Hindlimb muscle (tissue), 1 donor: Measurements from ENCODE around the gene PINLYP. TPM values are rescaled to one million over a fixed set of nuclear protein-coding genes. Genes with fewer than 3 reads are reported as not detected.

Experiments used
- DNase-seq: peaks from one replicate; pipeline ENCODE4 v3.0.0-alpha.2; 2013
- polyA plus RNA-seq: library from polyadenylated mRNA; unstranded; fragments of 120-200 nt; gene quantifications from one replicate; pipeline ENCODE4 v1.2.1, GENCODE V29; 2013; ENCODE audit not compliant: insufficient read length

PINLYP gene
- polyA plus RNA-seq, 1 donor: 2.9 TPM

- DNase-seq: no peak
Measured at GRCh38 chr19:43551399-43552197, 24.0 kb upstream of the PINLYP start.

- no peak for DNase-seq
Measured at GRCh38 chr19:43552198-43552450, 23.5 kb upstream of the PINLYP start.

- no peak for DNase-seq
Measured at GRCh38 chr19:43552616-43553015, 23.0 kb upstream of the PINLYP start.

- DNase-seq: no peak
Measured at GRCh38 chr19:43553656-43554055, 21.9 kb upstream of the PINLYP start.

GRCh38 chr19:43554317-43554895 is 21.2 kb upstream of the PINLYP start:
- no peak for DNase-seq

- peak; percentile 69 for DNase-seq
Measured at GRCh38 chr19:43555185-43555770, 20.3 kb upstream of the PINLYP start.

- DNase-seq: no peak
Measured at GRCh38 chr19:43560687-43561086, 14.9 kb upstream of the PINLYP start.

GRCh38 chr19:43561139-43561970 is 14.2 kb upstream of the PINLYP start:
- DNase-seq: no peak

- no peak for DNase-seq
Measured at GRCh38 chr19:43562226-43562697, 13.3 kb upstream of the PINLYP start.

- peak; percentile 67 for DNase-seq
Measured at GRCh38 chr19:43562698-43563241, 12.8 kb upstream of the PINLYP start.

GRCh38 chr19:43563816-43564457 is 11.7 kb upstream of the PINLYP start:
- no peak for DNase-seq

- DNase-seq: no peak
Measured at GRCh38 chr19:43564800-43565199, 10.8 kb upstream of the PINLYP start.

GRCh38 chr19:43569657-43570056 is 5.9 kb upstream of the PINLYP start:
- DNase-seq: no peak

GRCh38 chr19:43570174-43570791 is 5.3 kb upstream of the PINLYP start:
- no peak for DNase-seq

GRCh38 chr19:43572171-43572588 is 3.4 kb upstream of the PINLYP start:
- DNase-seq: no peak

- DNase-seq: no peak
Measured at GRCh38 chr19:43574424-43575155, 1.0 kb upstream of the PINLYP start.

GRCh38 chr19:43575955-43576878 is 616 bp downstream of the PINLYP start:
- DNase-seq: no peak

- DNase-seq: no peak
Measured at GRCh38 chr19:43578787-43579186, 3.2 kb downstream of the PINLYP start.

- DNase-seq: no peak
Measured at GRCh38 chr19:43581467-43581866, 5.9 kb downstream of the PINLYP start.

GRCh38 chr19:43582495-43582894 is 6.9 kb downstream of the PINLYP start:
- no peak for DNase-seq
